ENCODE data around the gene ASCL5. TPM values are rescaled to one million over a fixed set of nuclear protein-coding genes. Genes with fewer than 3 reads are reported as not detected.

ASCL5 gene
- total RNA-seq, 1 experiment from 2014 or later = 0.15 TPM

DNA sequence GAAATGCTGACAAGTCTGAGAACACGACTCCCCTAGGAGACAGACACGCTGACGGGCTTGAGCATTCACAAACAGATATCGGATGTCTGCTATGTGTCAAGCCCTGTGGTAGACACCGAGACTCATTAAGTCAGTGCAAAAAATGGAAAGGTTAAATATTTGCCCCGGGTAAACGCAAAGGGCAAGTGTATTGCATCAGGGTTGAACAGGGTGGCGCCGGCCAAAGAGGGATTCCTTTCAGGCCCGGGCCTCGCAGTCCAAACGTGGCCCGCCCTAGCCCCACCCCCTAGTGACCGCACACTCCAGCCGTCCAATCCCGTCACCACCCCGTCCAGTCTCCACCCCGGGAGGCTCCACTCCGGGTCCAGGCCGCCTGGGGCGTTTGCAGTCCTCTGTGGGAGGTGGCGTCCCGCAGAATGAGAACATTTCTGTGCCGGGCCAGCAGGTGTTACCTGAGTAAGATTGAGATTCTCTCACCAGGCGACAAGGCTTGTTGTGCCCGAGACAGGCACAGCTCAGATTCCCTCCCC lies 43.6 kb upstream of the ASCL5 start:
- Mint-ChIP-seq H3K27ac (peak overlapping the region in 2 of 3 experiments; percentile 87 to 89; a peak in 3 of 7 replicates), H3K36me3 (ENCODE audit: insufficient read depth in 1 of 3, low read depth in 3 of 3) (no peaks in the 10 kb centered on the region), H3K4me3 (peak overlapping the region; percentile 76 to 81), H3K27me3 (ENCODE audit: low read depth) (peaks cover 26% of the 10 kb centered on the region), H3K9me3 (no peaks in the 10 kb centered on the region; a peak in 1 of 5 replicates), H3K4me1 (peaks cover 15 to 18% of the 10 kb centered on the region in 2 experiments)
- Histone ChIP-seq H3K4ac (ENCODE audit: low read depth, low read length) (no peak overlapping the region), H3K9me3 (ENCODE audit: control insufficient read depth, low read depth, low read length) (no peaks in the 10 kb centered on the region), H2BK12ac (ENCODE audit: insufficient read length, low read depth, low read length) (no peak overlapping the region), H3K27ac (ENCODE audit: insufficient read length, low read depth, low read length) (no peak overlapping the region), H3K23ac (ENCODE audit: insufficient read length, low read depth, low read length) (no peak overlapping the region), H3K9ac (ENCODE audit: extremely low read depth, insufficient read length, low read length) (peak overlapping the region; percentile 8), H4K20me1 (ENCODE audit: control insufficient read depth, insufficient read depth, insufficient read length) (no peaks in the 10 kb centered on the region), H3T11ph (ENCODE audit: low read length) (no peak overlapping the region), H3K18ac (ENCODE audit: insufficient read length, low read depth, low read length) (peak overlapping the region; percentile 11), H3K79me2 (ENCODE audit: insufficient read depth, low read length) (no peaks in the 10 kb centered on the region), H3K27me3 (ENCODE audit: insufficient read depth, low read length) (no peaks in the 10 kb centered on the region), H3K23me2 (ENCODE audit: insufficient read length, low read depth, low read length, poor library complexity, severe bottlenecking) (peaks cover 8% of the 10 kb centered on the region), H2BK20ac (ENCODE audit: low read depth, low read length, poor library complexity, severe bottlenecking) (no peak overlapping the region), H4K91ac (ENCODE audit: insufficient read length, low read depth, low read length) (no peak overlapping the region), H2BK120ac (ENCODE audit: low read depth, low read length, poor library complexity, severe bottlenecking) (no peak overlapping the region), H3K79me1 (ENCODE audit: insufficient read depth, low read depth, low read length, poor library complexity, severe bottlenecking) (no peaks in the 10 kb centered on the region), H2BK15ac (ENCODE audit: low read depth, low read length) (no peak overlapping the region), H2AK5ac (ENCODE audit: insufficient read length, low read length) (no peak overlapping the region), H3K56ac (ENCODE audit: insufficient read length, low read depth, low read length) (no peak overlapping the region), H3K14ac (ENCODE audit: insufficient read depth, low read length) (peak overlapping the region; percentile 32; the same call in 1 of the 2 replicates), H3K4me1 (ENCODE audit: insufficient read depth, low read length) (no peaks in the 10 kb centered on the region), H2AFZ (ENCODE audit: low read length) (no peak overlapping the region), H4K5ac (ENCODE audit: insufficient read length, low read depth, low read length) (no peak overlapping the region), H3K4me2 (ENCODE audit: insufficient read depth, insufficient read length, low read length) (peak overlapping the region; percentile 76), H4K8ac (replicated peaks; ENCODE audit: insufficient read length, low read depth, low read length) (no peak overlapping the region), H2BK5ac (ENCODE audit: insufficient read length, low read length) (no peak overlapping the region)
- TF ChIP-seq, protein P1, sequence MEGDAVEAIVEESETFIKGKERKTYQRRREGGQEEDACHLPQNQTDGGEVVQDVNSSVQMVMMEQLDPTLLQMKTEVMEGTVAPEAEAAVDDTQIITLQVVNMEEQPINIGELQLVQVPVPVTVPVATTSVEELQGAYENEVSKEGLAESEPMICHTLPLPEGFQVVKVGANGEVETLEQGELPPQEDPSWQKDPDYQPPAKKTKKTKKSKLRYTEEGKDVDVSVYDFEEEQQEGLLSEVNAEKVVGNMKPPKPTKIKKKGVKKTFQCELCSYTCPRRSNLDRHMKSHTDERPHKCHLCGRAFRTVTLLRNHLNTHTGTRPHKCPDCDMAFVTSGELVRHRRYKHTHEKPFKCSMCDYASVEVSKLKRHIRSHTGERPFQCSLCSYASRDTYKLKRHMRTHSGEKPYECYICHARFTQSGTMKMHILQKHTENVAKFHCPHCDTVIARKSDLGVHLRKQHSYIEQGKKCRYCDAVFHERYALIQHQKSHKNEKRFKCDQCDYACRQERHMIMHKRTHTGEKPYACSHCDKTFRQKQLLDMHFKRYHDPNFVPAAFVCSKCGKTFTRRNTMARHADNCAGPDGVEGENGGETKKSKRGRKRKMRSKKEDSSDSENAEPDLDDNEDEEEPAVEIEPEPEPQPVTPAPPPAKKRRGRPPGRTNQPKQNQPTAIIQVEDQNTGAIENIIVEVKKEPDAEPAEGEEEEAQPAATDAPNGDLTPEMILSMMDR (conservative IDR thresholded peaks at IDR 0.05) = no peak
- peak; percentile 92 for DNase-seq
- no CpG with 5 or more reads among the region's 26 CpGs for WGBS (ENCODE audit: extremely low coverage, insufficient read length, low lambda C conversion rate)
